ENCODE measurements around the gene POMT1. TPM values are rescaled to one million over a fixed set of nuclear protein-coding genes. Genes with fewer than 3 reads are reported as not detected.

POMT1 gene
- polyA plus RNA-seq, 1 of the 3 experiments (the other 2 are of a cell fraction) = 44.5 TPM

- peaks cover 9% of the 10 kb centered on the region for H3F3A ChIP-seq (replicated peaks; ENCODE audit: insufficient read depth)
- H3K36me3 ChIP-seq (replicated peaks in 1 of 2; ENCODE audit: control insufficient read depth in 1 of 2, insufficient read depth in 2 of 2, low read length in 1 of 2) = peaks cover 60 to 61% of the 10 kb centered on the region in 2 experiments
- CTCF ChIA-PET = interaction anchor here (1.2 to 1.7 kb wide), 3 partner anchors 19 to 108 kb away, joined by 4 to 8 read pairs (median 5); no protein-coding TSS in a partner anchor
- no peaks in the 10 kb centered on the region for H3K27me3 ChIP-seq (ENCODE audit: insufficient read depth)
- 98% methylated on average over 10 of the region's 10 CpGs for WGBS (ENCODE audit: low lambda C conversion rate)
- no peaks in the 10 kb centered on the region for H3K4me1 ChIP-seq (ENCODE audit: control insufficient read depth in 1 of 2, insufficient read depth in 2 of 2, low read depth in 1 of 2, low read length in 1 of 2)
- no peak overlapping the region for H3K4me2 ChIP-seq
- H4K20me1 ChIP-seq (ENCODE audit: insufficient read depth) = peaks cover 28% of the 10 kb centered on the region
- H3K27ac ChIP-seq (ENCODE audit: low read depth in 2 of 2, low read length in 1 of 2) = no peak overlapping the region
- no peaks in the 10 kb centered on the region for H3K9me3 ChIP-seq
- TF ChIP-seq TEAD4 (IDR thresholded peaks at IDR 0.05; ENCODE audit: borderline replicate concordance, insufficient read depth) = no peak
- no peak overlapping the region for H3K4me3 ChIP-seq (ENCODE audit: low read depth in 2 of 2, low read length in 1 of 2)
- DNase-seq = no peak
- H3K79me2 ChIP-seq (ENCODE audit: insufficient read depth) = peaks cover 87% of the 10 kb centered on the region
- H3K9me2 ChIP-seq = no peaks in the 10 kb centered on the region
- POLR2A ChIA-PET = no interaction called here
- H3K9ac ChIP-seq = no peak overlapping the region
- no peak overlapping the region for H2AFZ ChIP-seq (ENCODE audit: low read depth)
Observed at GRCh38 chr9:131457746-131458145, 45.0 kb upstream of the POMT1 start.

DNA sequence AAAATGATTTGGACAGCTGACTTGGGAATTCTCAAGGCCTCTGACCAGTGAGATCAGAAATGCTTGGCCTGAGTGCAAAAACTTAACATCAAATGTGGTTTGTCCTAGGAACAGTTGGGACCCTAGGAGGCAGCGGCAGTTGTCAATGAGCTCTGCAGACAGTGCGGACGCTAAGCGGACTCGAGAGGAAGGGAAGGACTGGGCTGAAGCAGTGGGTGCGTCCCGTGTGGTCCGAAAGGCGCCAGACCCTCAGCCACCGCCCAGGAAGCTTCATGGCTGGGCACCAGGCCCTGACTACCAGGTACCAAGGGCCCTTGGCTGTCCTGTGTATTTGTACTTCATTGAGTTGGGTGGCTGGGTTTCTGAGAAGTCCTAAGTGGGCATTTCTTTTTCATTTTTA is 43.7 kb upstream of the POMT1 start:
- 93% methylated on average over 10 of the region's 10 CpGs for WGBS (ENCODE audit: low lambda C conversion rate)
- no peak overlapping the region for H3K4me3 ChIP-seq (ENCODE audit: low read depth in 2 of 2, low read length in 1 of 2)
- POLR2A ChIA-PET = no interaction called here
- H3K4me2 ChIP-seq = no peak overlapping the region
- no peak overlapping the region for H2AFZ ChIP-seq (ENCODE audit: low read depth)
- peaks cover 87% of the 10 kb centered on the region for H3K79me2 ChIP-seq (ENCODE audit: insufficient read depth)
- H3F3A ChIP-seq (replicated peaks; ENCODE audit: insufficient read depth) = peaks cover 11% of the 10 kb centered on the region
- H3K9ac ChIP-seq = no peak overlapping the region
- no peaks in the 10 kb centered on the region for H3K27me3 ChIP-seq (ENCODE audit: insufficient read depth)
- DNase-seq = no peak
- no peak overlapping the region for H3K27ac ChIP-seq (ENCODE audit: low read depth in 2 of 2, low read length in 1 of 2)
- TF ChIP-seq RCOR1 (IDR thresholded peaks at IDR 0.05; ENCODE audit: low read length) (no peak), JUND (IDR thresholded peaks at IDR 0.05) (no peak), FOXM1 (IDR thresholded peaks at IDR 0.05; ENCODE audit: low read depth) (no peak), SIN3A (IDR thresholded peaks at IDR 0.05; ENCODE audit: borderline replicate concordance, low read depth, low read length) (no peak), TAF1 (IDR thresholded peaks at IDR 0.05; ENCODE audit: borderline replicate concordance, low read depth, low read length) (no peak), CHD2 (IDR thresholded peaks at IDR 0.05; ENCODE audit: low read length, partially characterized antibody) (no peak), MEF2A (IDR thresholded peaks at IDR 0.05; ENCODE audit: borderline replicate concordance, low read depth) (no peak), RXRA (IDR thresholded peaks at IDR 0.05; ENCODE audit: borderline replicate concordance, low read depth) (no peak), REST (IDR thresholded peaks at IDR 0.05; ENCODE audit: low read depth, low read length) (no peak), GABPA (IDR thresholded peaks at IDR 0.05; ENCODE audit: low read depth) (no peak), EP300 (IDR thresholded peaks at IDR 0.05; ENCODE audit: borderline replicate concordance in 1 of 2, low read depth in 1 of 2, low read length in 1 of 2) (no peak)
- TF ChIP-seq, protein P1, sequence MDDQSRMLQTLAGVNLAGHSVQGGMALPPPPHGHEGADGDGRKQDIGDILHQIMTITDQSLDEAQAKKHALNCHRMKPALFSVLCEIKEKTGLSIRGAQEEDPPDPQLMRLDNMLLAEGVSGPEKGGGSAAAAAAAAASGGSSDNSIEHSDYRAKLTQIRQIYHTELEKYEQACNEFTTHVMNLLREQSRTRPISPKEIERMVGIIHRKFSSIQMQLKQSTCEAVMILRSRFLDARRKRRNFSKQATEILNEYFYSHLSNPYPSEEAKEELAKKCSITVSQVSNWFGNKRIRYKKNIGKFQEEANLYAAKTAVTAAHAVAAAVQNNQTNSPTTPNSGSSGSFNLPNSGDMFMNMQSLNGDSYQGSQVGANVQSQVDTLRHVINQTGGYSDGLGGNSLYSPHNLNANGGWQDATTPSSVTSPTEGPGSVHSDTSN (IDR thresholded peaks at IDR 0.05) = no peak
- TF ChIP-seq, protein P2, sequence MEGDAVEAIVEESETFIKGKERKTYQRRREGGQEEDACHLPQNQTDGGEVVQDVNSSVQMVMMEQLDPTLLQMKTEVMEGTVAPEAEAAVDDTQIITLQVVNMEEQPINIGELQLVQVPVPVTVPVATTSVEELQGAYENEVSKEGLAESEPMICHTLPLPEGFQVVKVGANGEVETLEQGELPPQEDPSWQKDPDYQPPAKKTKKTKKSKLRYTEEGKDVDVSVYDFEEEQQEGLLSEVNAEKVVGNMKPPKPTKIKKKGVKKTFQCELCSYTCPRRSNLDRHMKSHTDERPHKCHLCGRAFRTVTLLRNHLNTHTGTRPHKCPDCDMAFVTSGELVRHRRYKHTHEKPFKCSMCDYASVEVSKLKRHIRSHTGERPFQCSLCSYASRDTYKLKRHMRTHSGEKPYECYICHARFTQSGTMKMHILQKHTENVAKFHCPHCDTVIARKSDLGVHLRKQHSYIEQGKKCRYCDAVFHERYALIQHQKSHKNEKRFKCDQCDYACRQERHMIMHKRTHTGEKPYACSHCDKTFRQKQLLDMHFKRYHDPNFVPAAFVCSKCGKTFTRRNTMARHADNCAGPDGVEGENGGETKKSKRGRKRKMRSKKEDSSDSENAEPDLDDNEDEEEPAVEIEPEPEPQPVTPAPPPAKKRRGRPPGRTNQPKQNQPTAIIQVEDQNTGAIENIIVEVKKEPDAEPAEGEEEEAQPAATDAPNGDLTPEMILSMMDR (IDR thresholded peaks at IDR 0.05) = no peak
- H3K9me2 ChIP-seq = no peaks in the 10 kb centered on the region
- H3K9me3 ChIP-seq = no peaks in the 10 kb centered on the region
- no peaks in the 10 kb centered on the region for H3K4me1 ChIP-seq (ENCODE audit: control insufficient read depth in 1 of 2, insufficient read depth in 2 of 2, low read depth in 1 of 2, low read length in 1 of 2)
- H3K36me3 ChIP-seq (replicated peaks in 1 of 2; ENCODE audit: control insufficient read depth in 1 of 2, insufficient read depth in 2 of 2, low read length in 1 of 2) = peaks cover 58 to 68% of the 10 kb centered on the region in 2 experiments
- peaks cover 22% of the 10 kb centered on the region for H4K20me1 ChIP-seq (ENCODE audit: insufficient read depth)
- CTCF ChIA-PET = interaction anchor here (1.2 to 1.7 kb wide), 3 partner anchors 17 to 122 kb away, joined by 4 to 5 read pairs (median 4); no protein-coding TSS in a partner anchor
